GM18519 (cell line): ENCODE measurements around the gene CEP95.
"Not testable (repeated sequence)": the region's sequence is repeated elsewhere in the genome, so short reads cannot be mapped to it uniquely, and the experiment has no call there.

Source experiments
- ATAC-seq: cut with Tn5 transposase; IDR thresholded peaks from one replicate; pipeline ENCODE4 v1.9.1; 2021; ENCODE audit warnings: mild to moderate bottlenecking, moderate library complexity; ENCODE audit not compliant: unreplicated experiment, low FRiP score

CEP95 gene

GRCh38 chr17:64564098-64564497 is 57.3 kb downstream of the CEP95 start:
- no peak for ATAC-seq

GRCh38 chr17:64565563-64565962 is 58.8 kb downstream of the CEP95 start:
- ATAC-seq: no peak

- no peak for ATAC-seq
Measured at GRCh38 chr17:64571746-64572145, 65.0 kb downstream of the CEP95 start.

DNA sequence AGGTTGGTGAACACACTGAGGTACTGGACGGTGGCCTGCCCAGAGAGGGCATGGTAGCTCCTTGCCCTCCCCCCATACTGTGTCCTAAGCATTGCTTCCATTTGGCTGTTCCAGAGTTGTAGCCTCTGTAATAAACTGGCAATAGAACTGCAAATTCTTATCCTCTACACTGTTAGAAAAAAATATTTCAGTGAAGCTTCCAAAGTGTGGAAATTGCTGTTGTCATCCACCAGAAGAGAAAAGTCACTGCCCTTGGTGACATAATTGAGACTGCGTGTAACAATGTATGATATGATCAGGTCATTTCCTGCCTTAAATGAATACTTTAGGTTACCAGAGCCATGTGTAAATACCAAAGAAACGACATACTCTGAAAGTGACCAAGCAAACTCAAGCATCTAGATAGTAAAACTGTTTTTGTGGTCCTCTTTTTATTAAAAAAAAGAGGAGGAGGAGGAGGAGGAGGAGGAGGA is 65.9 kb downstream of the CEP95 start:
- no peak for ATAC-seq

DNA sequence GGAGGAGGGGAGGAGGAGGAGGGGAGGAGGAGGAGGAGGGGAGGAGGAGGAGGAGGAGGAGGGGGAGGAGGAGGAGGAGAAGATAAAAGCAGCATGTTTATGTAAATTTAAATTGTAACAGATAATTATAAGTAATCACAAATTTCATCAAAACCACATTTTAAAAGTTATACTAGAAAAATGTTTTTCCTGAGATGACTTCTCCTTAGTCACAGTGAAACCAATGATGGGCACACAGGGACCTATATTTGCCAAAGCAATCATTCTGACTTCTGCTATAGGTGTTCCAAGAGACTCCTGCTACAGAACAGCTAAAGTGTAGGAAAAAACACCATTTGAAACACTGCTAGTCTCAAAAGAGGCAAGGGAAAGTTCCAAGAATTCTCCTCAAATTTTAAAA is 66.4 kb downstream of the CEP95 start:
- no peak for ATAC-seq

GRCh38 chr17:64574646-64575045 is 67.9 kb downstream of the CEP95 start:
- ATAC-seq: no peak

DNA sequence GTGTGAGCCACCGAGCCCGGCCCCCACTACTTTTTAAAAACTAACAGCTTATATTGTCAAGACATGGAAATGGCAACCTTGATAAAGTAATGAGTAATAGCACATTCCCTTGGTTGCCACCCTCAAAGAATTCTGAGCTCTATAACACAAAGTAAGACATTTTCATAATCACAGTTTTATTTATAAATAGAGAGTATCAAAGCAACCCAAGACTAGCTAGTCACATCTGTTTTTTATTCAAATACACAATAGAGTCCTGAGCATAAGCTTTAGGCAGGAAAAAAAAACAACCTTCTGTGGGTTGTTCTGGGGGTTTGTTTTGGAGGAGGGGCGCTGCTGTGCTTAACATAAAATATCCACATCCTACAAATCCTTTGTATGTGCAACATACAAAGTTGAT is 68.7 kb downstream of the CEP95 start:
- ATAC-seq: no peak

- ATAC-seq: not testable (repeated sequence)
Measured at GRCh38 chr17:64577025-64577424, 70.2 kb downstream of the CEP95 start.

- ATAC-seq: no peak
Measured at GRCh38 chr17:64579917-64580316, 73.1 kb downstream of the CEP95 start.

- ATAC-seq: no peak
Measured at GRCh38 chr17:64580384-64581315, 73.9 kb downstream of the CEP95 start.

DNA sequence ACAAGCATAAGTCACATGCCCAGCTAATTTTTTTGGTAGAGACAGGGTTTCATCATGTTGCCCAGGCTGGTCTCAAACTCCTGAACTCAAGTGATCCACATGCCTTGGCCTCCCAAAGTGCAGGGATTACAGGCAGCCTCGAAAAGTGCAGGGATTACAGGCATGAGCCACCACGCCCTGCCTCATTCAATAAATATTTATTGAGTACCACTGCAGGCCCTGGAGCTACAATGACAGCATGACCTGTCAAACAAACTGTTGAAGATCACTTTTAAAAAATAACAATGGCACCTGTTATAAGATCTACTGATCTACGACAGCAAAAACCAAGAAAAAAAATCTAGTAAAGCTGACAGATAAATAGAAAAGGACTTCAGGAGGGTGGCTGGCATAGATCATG is 76.3 kb downstream of the CEP95 start:
- ATAC-seq: no peak

- no peak for ATAC-seq
Measured at GRCh38 chr17:64585146-64585545, 78.4 kb downstream of the CEP95 start.
